Right lobe of liver (tissue), 4 donors: ENCODE data around the gene NDUFC1.

Experiments used
- POLR2A ChIP-seq: fragments of 450-650 bp; IDR thresholded peaks from one replicate; pipeline ENCODE4 v1.6.1; 2017; ENCODE audit warnings: antibody characterized with exemption, mild to moderate bottlenecking
- TF ChIP-seq, protein P1 (sequence below), 4 donors: fragments of 200-600 bp in 3 of 4; fragments of 450-650 bp in 1 of 4; IDR thresholded peaks; one replicate each; pipeline versions ENCODE4 v1.5.1 to v1.8.0; 2016 to 2022; ENCODE audit warnings: antibody characterized with exemption in 4 of 4, mild to moderate bottlenecking in 2 of 4
- donor health status: DM: no; HTN: no; CAD: no.
- donor health status: DM: no; HTN: no; CAD: no.
- donor health status: DM: no; HTN: yes; CAD: no.

DNA sequence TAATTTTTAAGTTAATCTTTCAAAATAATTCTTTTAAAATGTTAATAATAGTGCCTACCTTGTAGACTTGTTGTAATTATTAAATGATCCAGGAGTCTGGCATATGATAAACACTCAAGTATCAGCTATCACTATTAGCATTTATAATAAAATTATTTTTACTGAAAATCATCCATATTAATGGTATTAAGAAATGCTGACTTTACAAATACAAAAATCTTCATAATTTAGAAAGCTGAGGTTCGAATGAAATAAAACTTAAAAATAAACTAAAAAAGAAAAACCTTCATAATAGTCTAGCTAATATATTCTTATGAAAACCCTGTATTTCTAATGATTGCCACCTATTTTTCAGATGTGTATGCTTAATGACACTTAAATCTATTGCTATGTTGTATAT is 27.5 kb downstream of the NDUFC1 start:
- TF ChIP-seq, protein P1, sequence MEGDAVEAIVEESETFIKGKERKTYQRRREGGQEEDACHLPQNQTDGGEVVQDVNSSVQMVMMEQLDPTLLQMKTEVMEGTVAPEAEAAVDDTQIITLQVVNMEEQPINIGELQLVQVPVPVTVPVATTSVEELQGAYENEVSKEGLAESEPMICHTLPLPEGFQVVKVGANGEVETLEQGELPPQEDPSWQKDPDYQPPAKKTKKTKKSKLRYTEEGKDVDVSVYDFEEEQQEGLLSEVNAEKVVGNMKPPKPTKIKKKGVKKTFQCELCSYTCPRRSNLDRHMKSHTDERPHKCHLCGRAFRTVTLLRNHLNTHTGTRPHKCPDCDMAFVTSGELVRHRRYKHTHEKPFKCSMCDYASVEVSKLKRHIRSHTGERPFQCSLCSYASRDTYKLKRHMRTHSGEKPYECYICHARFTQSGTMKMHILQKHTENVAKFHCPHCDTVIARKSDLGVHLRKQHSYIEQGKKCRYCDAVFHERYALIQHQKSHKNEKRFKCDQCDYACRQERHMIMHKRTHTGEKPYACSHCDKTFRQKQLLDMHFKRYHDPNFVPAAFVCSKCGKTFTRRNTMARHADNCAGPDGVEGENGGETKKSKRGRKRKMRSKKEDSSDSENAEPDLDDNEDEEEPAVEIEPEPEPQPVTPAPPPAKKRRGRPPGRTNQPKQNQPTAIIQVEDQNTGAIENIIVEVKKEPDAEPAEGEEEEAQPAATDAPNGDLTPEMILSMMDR (IDR thresholded peaks at IDR 0.05) = no peak
- no peak for TF ChIP-seq POLR2A
